GM03348 (cell line): ENCODE measurements around the gene PLCB4.

Experiments
- DNase-seq: peaks from one replicate; pipeline ENCODE4 v3.0.0; 2012; ENCODE audit warnings: low spot score

The PLCB4 gene

GRCh38 chr20:9453201-9453600 is 384.3 kb downstream of the PLCB4 start:
- DNase-seq = no peak

- DNase-seq = no peak
Observed at GRCh38 chr20:9454791-9455190, 385.9 kb downstream of the PLCB4 start.

GRCh38 chr20:9457136-9457535 is 388.2 kb downstream of the PLCB4 start:
- no peak for DNase-seq

- DNase-seq = no peak
Observed at GRCh38 chr20:9458138-9458796, 389.4 kb downstream of the PLCB4 start.

GRCh38 chr20:9460518-9460917 is 391.6 kb downstream of the PLCB4 start:
- peak; percentile 28 for DNase-seq

GRCh38 chr20:9467995-9468394 is 399.1 kb downstream of the PLCB4 start:
- DNase-seq = no peak

GRCh38 chr20:9474835-9475415 is 406.0 kb downstream of the PLCB4 start:
- DNase-seq = no peak

- DNase-seq = no peak
Observed at GRCh38 chr20:9475456-9475855, 406.6 kb downstream of the PLCB4 start.

GRCh38 chr20:9476174-9476573 is 407.3 kb downstream of the PLCB4 start:
- no peak for DNase-seq

GRCh38 chr20:9476637-9477036 is 407.8 kb downstream of the PLCB4 start:
- DNase-seq = no peak

- no peak for DNase-seq
Observed at GRCh38 chr20:9478771-9479170, 409.9 kb downstream of the PLCB4 start.

- DNase-seq = no peak
Observed at GRCh38 chr20:9480066-9480465, 411.2 kb downstream of the PLCB4 start.

GRCh38 chr20:9482180-9482579 is 413.3 kb downstream of the PLCB4 start:
- DNase-seq = no peak

- no peak for DNase-seq
Observed at GRCh38 chr20:9483131-9483530, 414.2 kb downstream of the PLCB4 start.

- no peak for DNase-seq
Observed at GRCh38 chr20:9485614-9486340, 416.9 kb downstream of the PLCB4 start.

GRCh38 chr20:9487231-9487630 is 418.3 kb downstream of the PLCB4 start:
- no peak for DNase-seq

- DNase-seq = no peak
Observed at GRCh38 chr20:9488063-9488462, 419.2 kb downstream of the PLCB4 start.

- peak; percentile 11 for DNase-seq
Observed at GRCh38 chr20:9490161-9490560, 421.3 kb downstream of the PLCB4 start.

GRCh38 chr20:9490631-9491030 is 421.7 kb downstream of the PLCB4 start:
- DNase-seq = no peak

- DNase-seq = no peak
Observed at GRCh38 chr20:9491324-9491723, 422.4 kb downstream of the PLCB4 start.

GRCh38 chr20:9492067-9492466 is 423.2 kb downstream of the PLCB4 start:
- DNase-seq = no peak

GRCh38 chr20:9493803-9494202 is 424.9 kb downstream of the PLCB4 start:
- DNase-seq = no peak

GRCh38 chr20:9495701-9496100 is 426.8 kb downstream of the PLCB4 start:
- DNase-seq = no peak
